H9 (cell line): ENCODE measurements around the gene RFX4. TPM values are rescaled to one million over a fixed set of nuclear protein-coding genes. Genes with fewer than 3 reads are reported as not detected.
A peak's percentile ranks its signal among the peaks of the same experiment; 100 is the strongest.

Experiments used
- DNase-seq: peaks from one replicate; pipeline ENCODE4 v3.0.0-alpha.2; 2017
- H2AFZ ChIP-seq: one replicate; pipeline ENCODE4 v1.6.1; 2013; ENCODE audit warnings: mild to moderate bottlenecking, low read length, control low read depth, moderate library complexity
- H2AK5ac ChIP-seq: 2 replicates; pipeline ENCODE4 v1.6.1; 2013; ENCODE audit warnings: low read length, control low read depth, mixed read lengths; ENCODE audit not compliant: insufficient read length
- H2BK120ac ChIP-seq: one replicate; pipeline ENCODE4 v1.6.1; 2013; ENCODE audit warnings: low read depth, mild to moderate bottlenecking, low read length, control low read depth, inconsistent platforms; ENCODE audit not compliant: poor library complexity, severe bottlenecking
- H2BK12ac ChIP-seq: 2 replicates; pipeline ENCODE4 v1.6.1; 2013; ENCODE audit warnings: low read length, control low read depth, mixed read lengths, low read depth; ENCODE audit not compliant: insufficient read length
- H2BK15ac ChIP-seq: 2 replicates; pipeline ENCODE4 v1.6.1; 2013; ENCODE audit warnings: low read depth, low read length, control low read depth
- H2BK20ac ChIP-seq: one replicate; pipeline ENCODE4 v1.6.1; 2013; ENCODE audit warnings: low read depth, mild to moderate bottlenecking, low read length, control low read depth, inconsistent platforms; ENCODE audit not compliant: poor library complexity, severe bottlenecking
- H2BK5ac ChIP-seq: 2 replicates; pipeline ENCODE4 v1.6.1; 2013; ENCODE audit warnings: low read length, control low read depth, mixed read lengths; ENCODE audit not compliant: insufficient read length
- H3K14ac ChIP-seq: 2 replicates; pipeline ENCODE4 v1.6.1; 2013; ENCODE audit warnings: low read length, control low read depth; ENCODE audit not compliant: insufficient read depth
- H3K18ac ChIP-seq: 2 replicates; pipeline ENCODE4 v1.6.1; 2013; ENCODE audit warnings: low read depth, mild to moderate bottlenecking, mixed read lengths, low read length, control low read depth; ENCODE audit not compliant: insufficient read length
- H3K23ac ChIP-seq: 2 replicates; pipeline ENCODE4 v1.6.1; 2013; ENCODE audit warnings: low read length, control low read depth, mixed read lengths, low read depth; ENCODE audit not compliant: insufficient read length
- H3K23me2 ChIP-seq: 2 replicates; pipeline ENCODE4 v1.6.1; 2013; ENCODE audit warnings: low read depth, mild to moderate bottlenecking, mixed read lengths, low read length, control low read depth; ENCODE audit not compliant: insufficient read length, poor library complexity, severe bottlenecking
- H3K27ac ChIP-seq: 2 replicates; pipeline ENCODE4 v1.5.1; 2013; ENCODE audit warnings: low read length, control low read depth, mixed read lengths, low read depth; ENCODE audit not compliant: insufficient read length
- H3K27me3 ChIP-seq: 2 replicates; pipeline ENCODE4 v1.6.1; 2013; ENCODE audit warnings: low read length, control low read depth, inconsistent platforms; ENCODE audit not compliant: insufficient read depth
- H3K4ac ChIP-seq: 2 replicates; pipeline ENCODE4 v1.6.1; 2013; ENCODE audit warnings: low read depth, mild to moderate bottlenecking, control low read depth, inconsistent platforms, low read length, moderate library complexity
- H3K4me1 ChIP-seq: 2 replicates; pipeline ENCODE4 v1.6.1; 2013; ENCODE audit warnings: low read length, control low read depth, inconsistent platforms; ENCODE audit not compliant: insufficient read depth
- H3K4me2 ChIP-seq: 2 replicates; pipeline ENCODE4 v1.6.1; 2013; ENCODE audit warnings: low read length, control low read depth, mixed read lengths; ENCODE audit not compliant: insufficient read length, insufficient read depth
- H3K56ac ChIP-seq: 2 replicates; pipeline ENCODE4 v1.6.1; 2013; ENCODE audit warnings: low read depth, mild to moderate bottlenecking, mixed read lengths, low read length, control low read depth; ENCODE audit not compliant: insufficient read length
- H3K79me1 ChIP-seq: 2 replicates; pipeline ENCODE4 v1.6.1; 2013; ENCODE audit warnings: low read depth, mild to moderate bottlenecking, moderate library complexity, low read length, control low read depth, inconsistent platforms; ENCODE audit not compliant: insufficient read depth, poor library complexity, severe bottlenecking
- H3K79me2 ChIP-seq: 2 replicates; pipeline ENCODE4 v1.6.1; 2013; ENCODE audit warnings: low read length, control low read depth, inconsistent platforms; ENCODE audit not compliant: insufficient read depth
- H3K9ac ChIP-seq: 2 replicates; pipeline ENCODE4 v1.6.1; 2013; ENCODE audit warnings: low read length, control low read depth, mixed read lengths; ENCODE audit not compliant: insufficient read length; ENCODE audit errors: extremely low read depth
- H3K9me3 ChIP-seq: one replicate; pipeline ENCODE4 v1.6.1; 2013; ENCODE audit warnings: low read depth, low read length, inconsistent platforms; ENCODE audit not compliant: control insufficient read depth
- H3T11ph ChIP-seq: one replicate; pipeline ENCODE4 v1.6.1; 2013; ENCODE audit warnings: mild to moderate bottlenecking, low read length, control low read depth, inconsistent platforms
- H4K20me1 ChIP-seq: one replicate; pipeline ENCODE4 v1.6.1; 2013; ENCODE audit not compliant: control insufficient read depth, insufficient read length, insufficient read depth
- H4K5ac ChIP-seq: 2 replicates; pipeline ENCODE4 v1.6.1; 2013; ENCODE audit warnings: low read depth, mild to moderate bottlenecking, mixed read lengths, low read length, control low read depth; ENCODE audit not compliant: insufficient read length
- H4K8ac ChIP-seq: replicated peaks from 2 replicates; pipeline ENCODE4 v1.6.1; 2013; ENCODE audit warnings: low read length, control low read depth, mixed read lengths, low read depth; ENCODE audit not compliant: insufficient read length
- H4K91ac ChIP-seq: 2 replicates; pipeline ENCODE4 v1.6.1; 2013; ENCODE audit warnings: low read depth, mild to moderate bottlenecking, moderate library complexity, mixed read lengths, low read length, control low read depth; ENCODE audit not compliant: insufficient read length
- H3K27ac Mint-ChIP-seq, 3 experiments: 2 replicates in 2 of 3; 3 replicates in 1 of 3; pipeline ENCODE4 v1.8.0; 2020 to 2021; ENCODE audit warnings: mixed read lengths in 3 of 3, mild to moderate bottlenecking in 1 of 3, moderate library complexity in 1 of 3
- H3K27me3 Mint-ChIP-seq: 2 replicates; pipeline ENCODE4 v1.8.0; 2021; ENCODE audit warnings: low read depth, mild to moderate bottlenecking, moderate library complexity, mixed read lengths
- H3K36me3 Mint-ChIP-seq, 3 experiments: 2 replicates in 2 of 3; 3 replicates in 1 of 3; pipeline ENCODE4 v1.8.0; 2020 to 2021; ENCODE audit warnings: low read depth in 3 of 3, mixed read lengths in 3 of 3; ENCODE audit not compliant: insufficient read depth in 1 of 3
- H3K4me1 Mint-ChIP-seq, 2 experiments: 2 replicates each; pipeline ENCODE4 v1.8.0; 2020; ENCODE audit warnings: mixed read lengths in 2 of 2
- H3K4me3 Mint-ChIP-seq, 2 experiments: 2 replicates in 1 of 2; 3 replicates in 1 of 2; pipeline ENCODE4 v1.8.0; 2020 to 2021; ENCODE audit warnings: mild to moderate bottlenecking in 2 of 2, mixed read lengths in 2 of 2, moderate library complexity in 1 of 2
- H3K9me3 Mint-ChIP-seq, 2 experiments: 2 replicates in 1 of 2; 3 replicates in 1 of 2; pipeline ENCODE4 v1.8.0; 2020; ENCODE audit warnings: mild to moderate bottlenecking in 2 of 2, mixed read lengths in 2 of 2, moderate library complexity in 1 of 2
- CTCF ChIP-seq: fragments of 200-600 bp; sonication (generic); conservative IDR thresholded peaks from 3 replicates; pipeline ENCODE4 v1.8.0; 2021; ENCODE audit warnings: antibody characterized with exemption, mild to moderate bottlenecking
- WGBS: extraction: QIAGEN DNeasy Blood & Tissue Kit; methylation state at CpG from one replicate; pipeline ENCODE4 v1.1.7; 2013; ENCODE audit warnings: missing lambda C conversion rate, low lambda C conversion rate, mixed read lengths; ENCODE audit not compliant: insufficient read length; ENCODE audit errors: extremely low coverage; 5-methylcytosine and 5-hydroxymethylcytosine counted together
- total RNA-seq: library from RNA; stranded (reverse); gene quantifications from 2 replicates; pipeline ENCODE4 v1.2.1, GENCODE V29; 2021

RFX4 gene
- total RNA-seq, 1 experiment from 2014 or later: 0.57 TPM

GRCh38 chr12:106581543-106582248 is 1.1 kb upstream of the RFX4 start:
- Histone ChIP-seq H3K79me1 (no peaks in the 10 kb centered on the region), H2BK20ac (no peak overlapping the region), H2AFZ (no peak overlapping the region), H4K91ac (no peak overlapping the region), H3K4ac (no peak overlapping the region), H3K14ac (no peak overlapping the region), H3K4me2 (peak overlapping the region; percentile 49), H2BK120ac (no peak overlapping the region), H4K5ac (no peak overlapping the region), H3K9ac (no peak overlapping the region), H2BK15ac (no peak overlapping the region), H3K27ac (no peak overlapping the region), H3K9me3 (no peaks in the 10 kb centered on the region), H3K4me1 (no peaks in the 10 kb centered on the region; the same call in 1 of the 2 replicates), H3T11ph (no peak overlapping the region), H4K8ac (no peak overlapping the region), H3K23me2 (peaks cover 7% of the 10 kb centered on the region), H3K27me3 (peaks cover 74% of the 10 kb centered on the region), H3K23ac (no peak overlapping the region), H3K56ac (no peak overlapping the region), H2AK5ac (no peak overlapping the region), H4K20me1 (no peaks in the 10 kb centered on the region), H3K18ac (no peak overlapping the region), H2BK12ac (no peak overlapping the region), H2BK5ac (no peak overlapping the region), H3K79me2 (no peaks in the 10 kb centered on the region)
- peak; percentile 85 for DNase-seq
- peaks cover 0 to 3% (median 0%) of the 10 kb centered on the region in 3 experiments; a peak in 3 of 7 replicates for H3K36me3 Mint-ChIP-seq
- H3K9me3 Mint-ChIP-seq: peaks cover 4 to 20% of the 10 kb centered on the region in 2 experiments; a peak in 3 of 5 replicates
- WGBS: no CpG with 5 or more reads among the region's 52 CpGs
- H3K4me3 Mint-ChIP-seq: peak overlapping the region; percentile 24 to 79; a peak in 3 of 5 replicates
- TF ChIP-seq CTCF: no peak
- peaks cover 95% of the 10 kb centered on the region for H3K27me3 Mint-ChIP-seq
- peaks cover 36 to 44% of the 10 kb centered on the region in 2 experiments for H3K4me1 Mint-ChIP-seq
- peak overlapping the region in 1 of 3 experiments; percentile 7; a peak in 1 of 7 replicates for H3K27ac Mint-ChIP-seq
